Stomach smooth muscle (tissue), 2 donors: Measurements from ENCODE around the gene LCK.

ENCODE experiments used
- H3K27ac ChIP-seq: one replicate; pipeline ENCODE4 v1.7.0; 2013; ENCODE audit warnings: mild to moderate bottlenecking, low read length, inconsistent platforms
- H3K27me3 ChIP-seq, 2 donors: one replicate each; pipeline ENCODE4 v1.7.0; 2013; ENCODE audit warnings: low read length in 2 of 2; ENCODE audit not compliant: insufficient read depth in 2 of 2, control insufficient read depth in 1 of 2
- H3K36me3 ChIP-seq, 2 donors: one replicate each; pipeline ENCODE4 v1.7.0; 2013; ENCODE audit warnings: low read length in 2 of 2; ENCODE audit not compliant: control insufficient read depth in 2 of 2, insufficient read depth in 2 of 2
- H3K4me1 ChIP-seq: one replicate; pipeline ENCODE4 v1.7.0; 2013; ENCODE audit warnings: low read length; ENCODE audit not compliant: control insufficient read depth, insufficient read depth
- H3K4me3 ChIP-seq, 2 donors: one replicate each; pipeline ENCODE4 v1.7.0; 2013; ENCODE audit warnings: low read length in 2 of 2
- H3K9ac ChIP-seq, 2 donors: one replicate each; pipeline ENCODE4 v1.7.0; 2013; ENCODE audit warnings: low read length in 2 of 2, mild to moderate bottlenecking in 1 of 2
- H3K9me3 ChIP-seq, 2 donors: one replicate each; pipeline ENCODE4 v1.7.0; 2013; ENCODE audit warnings: low read length in 2 of 2; ENCODE audit not compliant: control insufficient read depth in 2 of 2
- donor health status: healthy.
- donor health status: Pancreatic carcinoma.

The LCK gene

DNA sequence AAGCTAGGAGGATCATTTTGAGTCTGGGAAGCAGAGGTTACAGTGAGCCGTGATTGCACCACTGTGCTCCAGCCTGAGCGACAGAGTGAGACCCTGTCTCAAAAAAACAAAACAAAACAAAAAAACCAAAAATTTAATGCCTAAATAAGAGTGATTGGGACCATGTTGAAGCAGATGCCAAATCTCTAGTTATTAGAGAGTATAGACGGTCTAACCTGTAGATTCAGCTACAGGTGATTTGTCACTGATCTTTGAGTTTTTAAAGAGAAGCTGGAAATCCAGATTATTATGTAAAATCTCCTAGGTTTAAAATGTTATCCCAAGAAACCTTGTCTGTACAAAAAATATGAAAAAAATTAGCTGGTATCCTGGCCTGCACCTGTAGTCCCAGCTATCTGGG lies 52.3 kb downstream of the LCK start:
- no peak overlapping the region for H3K9ac ChIP-seq
- no peak overlapping the region for H3K27ac ChIP-seq
- no peak overlapping the region for H3K4me3 ChIP-seq
- peaks cover 14 to 16% of the 10 kb centered on the region in 2 donors for H3K36me3 ChIP-seq
- no peaks in the 10 kb centered on the region for H3K4me1 ChIP-seq
- no peaks in the 10 kb centered on the region for H3K9me3 ChIP-seq
- H3K27me3 ChIP-seq, result no peaks in the 10 kb centered on the region

DNA sequence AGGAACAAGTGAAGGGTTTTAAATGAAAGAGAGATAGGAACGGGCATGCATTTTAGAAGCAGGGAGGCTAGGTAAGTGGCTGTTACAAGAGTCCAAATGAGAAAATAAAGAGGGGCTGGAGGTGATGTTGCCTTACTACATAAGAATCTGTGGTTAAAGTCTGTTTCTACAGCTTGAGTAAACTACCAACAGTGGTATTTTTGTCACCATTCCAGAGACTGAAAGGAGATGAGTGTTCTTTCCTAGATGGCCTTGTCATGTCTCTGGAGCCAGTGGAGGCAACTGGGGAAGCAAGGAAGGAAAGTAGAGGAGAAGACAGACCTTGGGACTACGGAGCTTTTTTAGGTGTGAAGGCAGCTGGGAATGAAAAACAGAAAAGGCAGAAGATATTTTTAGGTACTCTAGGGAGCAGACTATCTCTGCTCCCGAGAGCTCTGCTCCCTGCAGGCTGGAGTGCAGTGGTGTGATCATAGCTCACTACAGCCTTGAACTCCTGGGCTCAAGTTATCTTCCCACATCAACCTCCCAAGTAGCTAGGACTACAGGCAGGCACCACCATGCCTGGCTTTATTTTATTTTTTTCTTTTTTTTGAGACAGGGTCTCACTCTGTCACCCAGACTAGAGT lies 53.0 kb downstream of the LCK start:
- H3K27me3 ChIP-seq, result no peaks in the 10 kb centered on the region
- no peak overlapping the region for H3K27ac ChIP-seq
- no peaks in the 10 kb centered on the region for H3K4me1 ChIP-seq

DNA sequence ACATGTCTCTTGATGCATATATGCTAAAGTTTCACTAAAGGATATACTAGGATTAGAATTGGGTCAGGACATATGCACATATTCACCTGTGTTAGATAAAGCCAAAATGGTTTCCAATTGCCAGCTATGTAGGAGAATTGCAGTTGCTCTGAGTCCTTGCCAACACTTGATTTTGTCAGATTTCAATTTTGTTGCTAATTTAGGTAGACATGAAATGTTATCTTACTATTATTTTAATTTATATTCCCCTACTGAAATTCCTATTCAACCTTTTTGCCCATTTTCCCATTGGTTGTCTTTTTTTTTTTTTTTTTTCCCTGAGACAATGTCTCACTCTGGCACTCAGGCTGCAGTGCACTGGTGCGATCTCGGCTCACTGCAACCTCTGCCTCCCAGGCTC lies 54.2 kb downstream of the LCK start:
- Histone ChIP-seq H3K27ac (no peak overlapping the region), H3K27me3 (no peaks in the 10 kb centered on the region), H3K9me3 (no peaks in the 10 kb centered on the region), H3K4me3 (no peak overlapping the region), H3K36me3 (peaks cover 14 to 16% of the 10 kb centered on the region in 2 donors), H3K9ac (no peak overlapping the region), H3K4me1 (peaks cover 4% of the 10 kb centered on the region)

More for the DNA sequence above, 53.0 kb downstream of the LCK start:
- Histone ChIP-seq H3K9ac (no peak overlapping the region), H3K4me3 (no peak overlapping the region), H3K9me3 (no peaks in the 10 kb centered on the region), H3K36me3 (peaks cover 14 to 16% of the 10 kb centered on the region in 2 donors)

DNA sequence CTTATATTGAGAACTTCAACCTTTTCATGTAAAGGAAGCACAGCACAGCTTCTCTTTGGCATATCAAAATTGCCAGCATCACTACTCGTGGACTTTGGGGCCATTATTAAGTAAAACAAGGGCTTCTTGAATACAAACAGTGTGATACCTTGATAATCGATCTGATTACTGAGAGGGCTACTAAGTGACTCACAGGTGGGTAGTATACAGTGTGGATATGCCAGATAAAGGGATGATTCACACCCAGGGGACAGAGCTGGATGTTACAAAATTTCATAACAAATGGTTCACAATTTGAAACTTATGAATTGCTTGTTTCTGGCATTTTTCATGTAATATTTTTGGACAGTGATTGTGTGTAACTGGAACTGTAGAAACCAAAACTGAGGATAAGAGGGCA lies 56.3 kb downstream of the LCK start:
- Histone ChIP-seq H3K36me3 (peaks cover 14 to 16% of the 10 kb centered on the region in 2 donors), H3K4me1 (peaks cover 4% of the 10 kb centered on the region), H3K27ac (no peak overlapping the region)

DNA sequence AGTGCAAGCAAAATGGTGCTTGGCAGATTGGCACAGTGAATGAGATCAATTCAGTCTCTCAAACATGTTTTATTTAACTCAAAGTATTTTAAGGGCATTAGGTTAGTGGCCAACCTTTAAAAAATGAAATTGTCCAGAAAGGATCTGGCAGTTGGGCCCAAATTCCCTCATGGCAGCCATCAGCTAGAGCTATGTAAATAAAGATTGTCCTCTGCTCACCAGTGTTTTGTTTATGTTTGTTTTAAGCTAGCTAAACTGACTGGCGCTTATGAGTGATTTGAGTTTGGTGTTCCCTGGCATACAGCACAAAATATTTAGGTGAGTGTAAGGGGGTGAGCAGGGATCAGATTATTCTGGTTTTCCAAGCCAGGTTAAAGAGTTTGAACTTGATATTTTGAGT lies 58.9 kb downstream of the LCK start:
- Histone ChIP-seq H3K27me3 (no peaks in the 10 kb centered on the region), H3K9ac (no peak overlapping the region), H3K4me3 (no peak overlapping the region), H3K4me1 (peaks cover 4% of the 10 kb centered on the region), H3K9me3 (no peaks in the 10 kb centered on the region), H3K36me3 (peaks cover 0 to 4% of the 10 kb centered on the region in 2 donors), H3K27ac (no peak overlapping the region)

More for the DNA sequence above, 56.3 kb downstream of the LCK start:
- H3K4me3 ChIP-seq, result no peak overlapping the region
- no peaks in the 10 kb centered on the region for H3K9me3 ChIP-seq
- H3K27me3 ChIP-seq, result no peaks in the 10 kb centered on the region
- H3K9ac ChIP-seq, result no peak overlapping the region

DNA sequence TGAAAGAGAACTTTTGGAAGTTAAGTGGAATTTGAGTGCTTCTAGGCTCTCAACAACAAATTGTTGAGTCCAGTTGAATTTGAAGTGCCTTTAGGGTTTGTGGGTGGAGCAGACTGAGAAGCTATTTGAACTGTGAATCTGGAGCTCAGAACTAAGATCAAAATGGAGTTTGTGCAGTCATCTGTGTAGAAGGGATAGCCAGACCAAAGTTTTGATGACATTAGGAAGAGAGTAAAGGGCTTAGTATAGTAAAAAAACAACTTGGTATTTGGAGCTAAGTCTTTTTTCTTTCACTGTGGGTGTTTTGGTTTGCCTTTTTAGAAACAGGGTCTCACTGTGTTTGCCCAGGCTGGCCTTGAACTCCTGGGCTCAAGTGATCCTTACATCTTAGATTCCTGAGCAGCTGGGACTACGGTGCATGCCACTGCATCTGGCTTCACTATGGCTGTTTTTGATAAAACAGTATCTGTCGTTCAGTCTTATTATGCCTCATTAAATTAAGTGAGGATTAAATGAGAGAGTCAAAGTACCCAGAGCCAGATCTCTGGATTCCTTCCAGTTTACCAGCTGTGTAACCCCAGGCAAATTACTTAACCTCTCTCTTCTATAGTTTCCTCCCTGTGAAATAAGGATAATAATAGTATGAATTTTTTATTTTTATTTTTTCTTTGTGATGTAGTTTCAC lies 60.8 kb downstream of the LCK start:
- Histone ChIP-seq H3K9ac (no peak overlapping the region), H3K27ac (no peak overlapping the region), H3K36me3 (peaks cover 0 to 3% of the 10 kb centered on the region in 2 donors), H3K4me3 (no peak overlapping the region), H3K27me3 (no peaks in the 10 kb centered on the region), H3K4me1 (peaks cover 4% of the 10 kb centered on the region), H3K9me3 (no peaks in the 10 kb centered on the region)

DNA sequence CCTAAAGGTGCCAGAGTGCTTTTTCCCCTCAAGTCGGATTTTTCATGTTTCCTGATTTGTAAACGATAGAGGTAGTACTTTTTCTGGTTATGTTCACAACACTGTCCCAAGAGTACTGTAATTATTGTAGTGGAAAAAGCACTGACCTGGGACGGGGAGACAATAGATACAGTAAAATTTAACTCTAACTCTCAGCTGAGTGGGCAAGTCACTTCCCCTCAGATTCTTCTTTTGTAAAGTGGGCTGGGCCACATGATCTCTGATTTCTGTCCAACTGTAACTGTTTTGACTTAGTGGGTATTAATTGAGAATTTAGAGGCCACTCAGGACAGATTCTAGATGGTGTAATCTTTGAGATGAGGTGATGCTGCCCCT lies 65.8 kb downstream of the LCK start:
- H3K4me3 ChIP-seq, result no peak overlapping the region
- H3K9ac ChIP-seq, result no peak overlapping the region
- H3K9me3 ChIP-seq, result no peaks in the 10 kb centered on the region
- no peaks in the 10 kb centered on the region for H3K27me3 ChIP-seq
- no peaks in the 10 kb centered on the region for H3K4me1 ChIP-seq
- peaks cover 5 to 11% of the 10 kb centered on the region in 2 donors for H3K36me3 ChIP-seq
- H3K27ac ChIP-seq, result no peak overlapping the region

DNA sequence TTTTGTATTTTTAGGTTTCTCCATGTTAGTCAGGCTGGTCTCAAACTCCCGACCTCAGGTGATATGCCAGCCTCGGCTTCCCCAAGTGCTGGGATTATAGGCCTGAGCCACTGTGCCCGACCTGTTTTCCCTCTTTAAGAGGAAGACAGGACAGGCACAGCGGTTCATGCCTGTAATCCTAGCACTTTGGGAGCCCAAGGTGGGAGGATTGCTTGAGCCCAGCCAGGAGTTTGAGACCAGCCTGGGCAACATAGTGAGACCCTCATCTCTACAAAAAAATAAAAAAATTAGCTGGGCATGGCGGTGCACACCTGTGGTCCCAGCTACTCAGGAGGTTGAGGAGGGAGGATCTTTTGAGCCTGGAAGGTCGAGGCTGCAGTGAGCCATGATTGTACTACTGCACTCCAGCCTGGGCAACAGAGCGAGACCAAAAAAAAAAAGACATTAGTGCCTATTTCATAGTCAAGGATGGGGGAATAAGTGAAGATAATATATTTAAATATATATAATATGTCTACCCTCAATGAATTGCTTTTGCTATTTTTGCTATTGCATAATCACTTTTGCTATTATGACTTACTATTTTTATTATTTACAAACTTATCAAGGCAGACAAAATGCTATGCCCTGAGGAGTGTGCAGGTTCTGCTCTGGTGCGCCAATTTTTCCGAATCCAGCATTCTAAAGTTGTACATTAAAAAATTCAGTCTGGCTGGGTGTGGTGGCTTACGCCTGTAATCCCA lies 67.2 kb downstream of the LCK start:
- Histone ChIP-seq H3K9ac (no peak overlapping the region), H3K4me3 (no peak overlapping the region), H3K4me1 (no peaks in the 10 kb centered on the region), H3K9me3 (no peaks in the 10 kb centered on the region), H3K36me3 (peaks cover 5 to 11% of the 10 kb centered on the region in 2 donors), H3K27me3 (no peaks in the 10 kb centered on the region), H3K27ac (no peak overlapping the region)

DNA sequence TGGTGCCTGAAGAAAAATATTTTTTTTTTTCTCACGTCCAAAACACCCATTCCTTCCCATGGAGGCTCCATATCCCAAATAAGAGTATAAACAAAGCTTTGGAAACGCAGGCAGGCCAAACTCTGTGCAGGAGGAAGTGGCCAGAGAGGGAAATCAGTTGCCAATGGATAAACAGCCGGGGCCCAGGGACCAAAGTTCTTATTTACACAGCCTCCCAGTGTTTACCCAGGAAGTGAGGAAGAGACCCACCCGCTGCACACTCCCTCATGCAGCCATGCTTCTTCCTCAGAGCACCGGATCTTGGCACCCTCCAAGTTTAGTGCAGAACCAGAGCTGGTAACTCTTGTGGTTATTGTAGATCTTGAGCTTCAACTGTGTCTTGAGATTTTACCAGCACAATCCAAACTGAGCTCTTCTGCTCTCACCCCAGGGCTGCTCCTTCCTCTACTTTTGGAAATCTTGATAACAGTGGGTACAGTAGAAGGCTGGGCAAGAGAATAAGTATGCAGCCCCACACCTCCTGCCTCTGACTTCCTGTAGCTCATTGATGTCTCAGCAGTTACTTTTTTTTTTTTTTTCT lies 70.7 kb downstream of the LCK start:
- Histone ChIP-seq H3K36me3 (peaks cover 6 to 12% of the 10 kb centered on the region in 2 donors), H3K27ac (no peak overlapping the region)

DNA sequence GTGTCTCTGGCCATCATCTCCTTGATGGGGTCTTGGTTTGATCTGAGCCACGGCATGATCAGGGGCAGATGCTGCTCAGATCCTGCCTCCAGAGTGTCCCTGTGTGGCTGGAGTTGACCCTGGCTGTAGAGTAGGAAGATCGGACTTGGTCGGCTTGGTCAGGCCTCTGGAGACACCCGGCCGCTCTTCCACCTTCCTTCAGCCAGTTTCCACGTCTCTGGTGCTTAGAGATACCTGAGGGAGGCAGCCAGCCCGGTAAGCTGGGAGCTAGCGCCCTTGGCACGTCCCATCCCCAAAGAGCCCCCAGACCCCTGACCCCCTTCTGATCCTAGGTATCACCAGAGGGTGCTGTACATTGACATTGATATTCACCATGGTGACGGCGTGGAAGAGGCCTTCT lies 76.1 kb downstream of the LCK start:
- H3K27ac ChIP-seq, result no peak overlapping the region
- H3K36me3 ChIP-seq, result peaks cover 35 to 48% of the 10 kb centered on the region in 2 donors
- no peaks in the 10 kb centered on the region for H3K9me3 ChIP-seq
- no peak overlapping the region for H3K4me3 ChIP-seq
- no peak overlapping the region for H3K9ac ChIP-seq
- H3K27me3 ChIP-seq, result no peaks in the 10 kb centered on the region
- no peaks in the 10 kb centered on the region for H3K4me1 ChIP-seq

More for the DNA sequence above, 70.7 kb downstream of the LCK start:
- H3K27me3 ChIP-seq, result no peaks in the 10 kb centered on the region
- no peaks in the 10 kb centered on the region for H3K4me1 ChIP-seq
- no peaks in the 10 kb centered on the region for H3K9me3 ChIP-seq
- H3K9ac ChIP-seq, result no peak overlapping the region
- H3K4me3 ChIP-seq, result no peak overlapping the region
